NCI-H524 treated with DMSO at 0.1 percent for 48 hours (cell line): ENCODE results near the gene ENTPD6.
A peak's percentile ranks its signal among the peaks of the same experiment; 100 is the strongest.
"Not testable (repeated sequence)": the region's sequence is repeated elsewhere in the genome, so short reads cannot be mapped to it uniquely, and the experiment has no call there.

ENCODE experiments used
- DNase-seq: peaks from one replicate; lab custom pipeline; 2025; lab: John Stamatoyannopoulos, UW

The ENTPD6 gene

DNA sequence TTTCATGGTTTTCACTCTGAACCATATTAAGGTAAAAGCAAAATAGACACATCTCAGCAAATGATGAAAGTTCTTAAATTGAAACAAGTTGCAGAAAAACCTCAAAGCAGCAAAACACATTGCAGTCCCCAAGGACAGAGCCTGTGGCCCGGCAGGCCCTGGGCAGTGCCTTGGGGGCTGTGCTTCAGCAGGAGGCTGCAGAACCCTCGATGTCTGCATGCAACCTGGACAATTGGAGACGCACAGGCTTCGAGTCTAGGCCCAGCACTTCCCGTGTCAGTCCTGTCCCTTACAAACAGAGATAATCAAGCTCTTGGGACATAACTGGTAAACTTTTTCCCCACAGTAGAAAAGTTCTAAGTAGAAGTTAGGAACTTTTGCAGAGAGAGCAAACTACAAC is 61.6 kb downstream of the ENTPD6 start:
- no peak for DNase-seq

GRCh38 chr20:25257756-25258475 is 62.4 kb downstream of the ENTPD6 start:
- DNase-seq, result no peak

DNA sequence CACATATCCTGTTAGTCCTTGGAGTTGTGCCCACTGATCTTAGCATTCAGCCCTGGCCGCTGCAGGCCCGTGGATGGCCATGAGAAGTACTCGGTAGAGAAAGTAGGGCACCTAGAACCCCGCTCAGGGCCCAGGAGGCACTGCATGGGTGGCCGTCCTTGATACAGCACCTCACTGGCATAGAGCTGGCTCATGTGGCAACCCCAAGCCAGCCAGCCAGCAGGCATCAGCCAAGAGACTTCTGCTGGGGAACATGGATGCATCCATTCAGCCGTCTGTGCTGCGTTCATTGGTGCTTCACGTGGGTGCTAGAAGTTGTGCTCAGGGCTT is 62.9 kb downstream of the ENTPD6 start:
- DNase-seq, result no peak

DNA sequence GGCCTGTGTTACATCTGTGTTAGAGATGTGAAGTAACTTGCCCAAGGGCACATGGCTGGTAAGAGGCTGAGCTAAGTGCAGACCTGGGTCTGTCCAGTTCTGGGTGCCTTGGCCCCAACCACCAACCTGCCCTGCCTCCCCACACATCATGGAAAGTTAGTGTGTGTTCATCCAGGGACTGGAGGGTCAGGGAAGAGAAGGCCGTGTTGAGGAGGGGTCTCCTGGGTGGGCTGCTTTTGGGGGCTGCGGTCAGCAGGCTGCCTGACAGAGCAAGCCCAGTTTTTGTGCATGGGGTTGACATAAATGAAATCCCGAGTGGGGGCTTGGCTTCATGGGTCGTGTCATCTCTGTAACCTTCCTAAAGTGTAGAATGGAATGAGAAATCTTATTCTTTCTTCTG is 63.3 kb downstream of the ENTPD6 start:
- no peak for DNase-seq

GRCh38 chr20:25259358-25259757 is 63.8 kb downstream of the ENTPD6 start:
- no peak for DNase-seq

GRCh38 chr20:25259788-25260254 is 64.3 kb downstream of the ENTPD6 start:
- DNase-seq, result no peak

GRCh38 chr20:25260770-25261437 is 65.4 kb downstream of the ENTPD6 start:
- not testable (repeated sequence) for DNase-seq

GRCh38 chr20:25269057-25269832 is 73.7 kb downstream of the ENTPD6 start:
- no peak for DNase-seq

DNA sequence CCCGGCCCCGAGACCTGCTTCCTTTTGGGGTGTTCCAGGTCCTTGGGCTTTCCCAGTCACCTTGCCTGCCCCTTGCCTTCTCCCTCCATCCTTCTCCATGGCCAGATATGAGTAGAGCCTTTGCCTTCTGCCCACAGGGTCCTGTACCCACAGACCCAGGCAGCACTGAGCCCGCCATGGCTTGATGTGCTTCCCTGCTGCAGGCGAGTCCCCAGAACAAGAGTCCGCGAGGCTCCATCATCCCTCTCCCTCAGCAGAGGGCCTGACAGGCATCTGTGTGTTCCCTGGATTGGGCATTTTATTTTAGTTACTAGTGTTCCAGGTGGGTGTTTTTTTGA is 74.3 kb downstream of the ENTPD6 start:
- DNase-seq, result no peak

DNA sequence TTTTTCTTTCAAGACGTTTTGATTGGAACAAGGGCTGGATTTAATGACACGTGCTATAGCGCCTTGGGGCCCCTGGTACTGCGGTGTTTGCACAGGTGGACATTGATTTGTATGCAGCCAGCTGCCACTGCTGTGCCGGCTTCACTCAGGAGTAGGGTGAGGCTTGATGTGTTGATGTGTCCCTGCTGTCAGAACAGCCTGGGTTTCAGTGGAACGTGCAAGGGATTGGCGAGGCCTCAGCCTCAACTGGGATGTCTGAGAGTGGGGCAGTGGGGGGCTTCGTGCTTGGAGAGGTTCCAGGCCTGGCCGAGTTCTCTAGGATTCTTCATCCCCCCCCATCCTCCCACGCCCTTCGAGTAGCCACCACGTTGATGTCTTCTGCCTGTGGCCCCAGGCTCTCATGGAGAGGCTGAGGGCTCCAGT is 75.3 kb downstream of the ENTPD6 start:
- DNase-seq, result no peak

- DNase-seq, result no peak
Observed at GRCh38 chr20:25271486-25272222, 76.1 kb downstream of the ENTPD6 start.

DNA sequence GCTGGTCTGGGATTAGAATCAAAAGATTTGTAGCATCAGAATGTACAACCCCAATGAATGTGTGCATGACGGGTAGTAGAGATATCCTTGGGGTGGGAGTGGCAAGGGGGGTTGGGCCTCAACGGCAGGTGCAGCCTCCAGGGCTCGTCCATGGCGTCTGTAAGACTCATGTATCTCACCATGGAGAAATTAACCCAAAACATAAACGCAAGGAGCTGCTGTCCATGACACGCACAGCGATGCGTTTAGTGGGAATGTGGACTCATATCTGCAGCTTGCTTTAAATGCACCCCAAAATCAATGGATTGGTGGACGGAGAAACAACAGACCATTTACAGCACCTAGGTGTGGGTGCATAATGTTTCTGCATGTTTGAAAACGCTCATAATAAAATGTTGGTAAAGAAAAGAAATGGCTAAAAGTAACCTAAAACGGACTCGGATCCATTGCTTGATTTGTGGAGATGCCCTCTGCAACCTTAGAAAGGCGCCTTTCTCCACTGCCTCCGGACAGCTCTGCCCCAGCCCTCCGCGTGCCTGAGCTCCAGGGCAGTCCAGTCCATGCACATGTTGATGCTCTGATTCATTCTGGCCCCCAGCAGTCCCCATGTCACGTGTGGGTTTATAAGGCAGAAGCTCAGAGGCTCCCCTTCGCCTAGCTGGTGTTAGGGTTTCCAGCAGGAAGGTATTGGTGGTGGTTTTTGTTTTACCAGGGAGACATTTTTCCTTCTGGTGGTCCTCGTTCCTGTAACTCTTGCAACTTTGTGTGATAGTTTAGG is 76.9 kb downstream of the ENTPD6 start:
- DNase-seq, result no peak

DNA sequence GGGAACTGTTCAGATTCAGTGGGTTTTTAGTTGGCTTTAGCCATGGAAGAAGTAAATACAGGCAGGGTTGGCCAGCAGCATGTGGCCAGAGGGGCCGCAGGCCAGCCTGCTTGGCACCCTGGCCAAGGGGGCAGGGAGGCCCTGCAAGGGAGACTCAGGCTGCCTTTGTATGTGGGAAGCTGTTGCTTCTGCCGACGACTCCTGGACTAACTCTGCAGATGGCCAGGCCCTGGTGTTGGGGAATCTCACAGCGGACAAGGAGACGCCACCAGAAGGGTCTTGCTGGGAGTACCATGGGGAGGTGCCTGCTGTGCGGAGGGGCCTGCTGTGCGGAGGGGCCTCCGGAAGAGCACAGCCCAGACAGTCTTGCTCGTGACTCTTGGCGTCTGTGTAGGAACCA is 77.5 kb downstream of the ENTPD6 start:
- DNase-seq, result no peak

- DNase-seq, result peak; percentile 88
Observed at GRCh38 chr20:25273541-25274358, 78.2 kb downstream of the ENTPD6 start.

- no peak for DNase-seq
Observed at GRCh38 chr20:25274481-25274880, 79.0 kb downstream of the ENTPD6 start.

DNA sequence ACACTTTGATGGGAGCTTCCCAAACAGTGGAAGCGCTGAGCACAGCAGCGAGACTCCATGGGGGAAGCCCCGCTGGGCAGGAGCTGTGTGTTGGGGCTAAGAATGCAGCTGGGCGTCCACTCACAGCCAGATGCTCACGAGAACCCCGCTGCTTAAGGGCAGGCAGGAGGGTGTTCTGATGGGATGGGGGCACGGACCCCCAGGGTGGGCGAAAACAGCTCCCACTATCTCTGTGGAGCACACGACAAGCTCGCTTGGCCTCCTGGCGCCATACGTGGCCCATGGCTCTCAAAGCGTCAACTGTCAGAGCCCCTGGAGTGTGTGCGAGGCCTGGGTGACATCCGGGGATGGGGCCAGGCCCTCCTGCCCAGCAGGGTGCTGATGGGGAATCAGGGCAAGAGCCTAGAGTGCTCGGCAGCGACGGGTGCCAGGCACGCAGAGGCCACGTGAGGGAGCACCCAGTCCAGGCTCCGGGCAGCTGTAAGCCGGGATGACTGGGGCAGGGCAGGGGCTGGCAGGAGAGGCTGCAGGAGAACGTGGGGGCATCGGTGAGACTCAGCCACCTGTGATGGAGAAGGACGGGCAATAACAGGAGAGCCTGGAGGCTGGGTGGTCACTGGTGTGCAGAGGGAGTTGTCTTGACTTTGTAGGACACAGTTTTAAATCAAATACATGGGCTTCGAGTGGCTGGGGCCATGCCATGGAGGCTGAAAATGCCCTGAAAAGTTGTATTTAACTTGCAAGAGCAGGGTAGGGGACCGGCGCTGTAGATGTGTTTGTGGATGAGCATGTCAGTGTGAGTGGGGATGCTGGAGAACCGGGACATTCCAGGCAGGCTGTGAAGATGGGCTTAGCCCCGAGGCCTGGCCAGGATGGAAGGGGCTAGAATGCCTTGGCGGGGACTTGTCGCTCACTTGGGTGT is 79.6 kb downstream of the ENTPD6 start:
- DNase-seq, result no peak

- no peak for DNase-seq
Observed at GRCh38 chr20:25275813-25276532, 80.5 kb downstream of the ENTPD6 start.
